Activated CD4-positive, alpha-beta T cell treated with anti-CD3 and anti-CD28 coated beads for 36 hours (primary cell): Measurements from ENCODE around the gene SETD2. TPM values are rescaled to one million over a fixed set of nuclear protein-coding genes. Genes with fewer than 3 reads are reported as not detected.

Experiments
- ATAC-seq: fragments of 200-7000 bp; cut with Tn5 transposase; one replicate; pipeline ENCODE4 v1.10.0; 2021; ENCODE audit warnings: mild to moderate bottlenecking, moderate library complexity
- CTCF ChIA-PET: fragments of 350-600 bp; sonication (Branson Sonifier 250); formaldehyde crosslinking; loops from one replicate; lab custom pipeline; 2021; ENCODE audit warnings: antibody characterized with exemption; lab: Charles Lee
- POLR2A ChIA-PET: fragments of 350-600 bp; sonication (Branson Sonifier 250); formaldehyde crosslinking; loops from one replicate; lab custom pipeline; 2021; ENCODE audit warnings: antibody characterized with exemption, inconsistent platforms; lab: Charles Lee
- DNase-seq: peaks from one replicate; pipeline ENCODE4 v3.0.0-alpha.2; 2020
- H3K27ac Mint-ChIP-seq: one replicate; pipeline ENCODE4 v1.8.0; 2021; ENCODE audit warnings: mixed read lengths
- H3K27me3 Mint-ChIP-seq: one replicate; pipeline ENCODE4 v1.8.0; 2021; ENCODE audit warnings: mixed read lengths
- H3K36me3 Mint-ChIP-seq: one replicate; pipeline ENCODE4 v1.8.0; 2021; ENCODE audit warnings: low read depth, mixed read lengths
- H3K4me1 Mint-ChIP-seq: one replicate; pipeline ENCODE4 v1.8.0; 2021; ENCODE audit warnings: mixed read lengths
- H3K4me3 Mint-ChIP-seq: one replicate; pipeline ENCODE4 v1.8.0; 2021; ENCODE audit warnings: mild to moderate bottlenecking, moderate library complexity, mixed read lengths
- H3K9me3 Mint-ChIP-seq: one replicate; pipeline ENCODE4 v1.8.0; 2021; ENCODE audit warnings: low read depth, mixed read lengths
- intact Hi-C, 2 experiments: fragments of 100-400 bp; cut with DNase I in 1 of 2; cut with micrococcal nuclease in 1 of 2; formaldehyde crosslinking; loops; one replicate each; pipeline versions ENCODE4 v1.14.2 to v1.15.1; 2022 to 2024; cut with DNase I, micrococcal nuclease
- total RNA-seq, 2 experiments: library from RNA; stranded (reverse); gene quantifications; one replicate each; pipeline ENCODE4 v1.2.3, GENCODE V29; 2021

SETD2 gene
- total RNA-seq, 2 experiments from 2014 or later = 31.8 to 35.8 TPM

DNA sequence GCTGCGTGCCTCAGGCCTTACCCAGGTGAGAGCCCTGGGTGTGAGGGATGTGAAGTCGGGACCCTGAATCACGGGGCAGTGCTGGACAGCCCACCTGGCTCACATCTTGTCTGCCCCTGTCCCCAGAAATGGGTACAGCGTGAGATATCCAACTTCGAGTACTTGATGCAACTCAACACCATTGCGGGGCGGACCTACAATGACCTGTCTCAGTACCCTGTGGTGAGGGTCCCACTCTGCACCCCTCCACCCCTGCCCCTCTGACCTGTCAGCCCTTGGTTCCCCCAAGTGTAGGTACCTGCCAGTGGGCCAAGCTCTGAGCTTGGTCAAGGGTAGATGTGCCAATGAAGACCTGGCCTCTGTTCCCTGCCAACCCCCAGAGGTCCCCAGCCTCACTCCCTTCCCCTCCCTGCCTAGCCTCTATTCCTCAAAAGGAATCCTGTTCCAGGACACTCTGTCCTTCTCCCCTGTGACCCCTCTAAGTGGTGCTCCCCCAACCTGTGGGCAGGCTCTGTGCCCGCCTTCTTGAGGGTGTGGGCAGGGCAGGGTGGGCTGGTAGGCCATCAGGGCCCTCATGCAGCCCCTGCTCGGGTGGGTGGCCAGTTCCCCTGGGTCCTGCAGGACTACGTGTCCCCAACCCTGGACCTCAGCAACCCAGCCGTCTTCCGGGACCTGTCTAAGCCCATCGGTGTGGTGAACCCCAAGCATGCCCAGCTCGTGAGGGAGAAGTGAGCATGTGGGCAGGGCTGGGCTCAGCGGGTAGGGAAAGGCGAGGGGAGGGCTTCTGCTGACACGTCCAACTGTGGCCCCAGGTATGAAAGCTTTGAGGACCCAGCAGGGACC, 159.3 kb downstream of the SETD2 start:
- H3K27ac Mint-ChIP-seq = no peak overlapping the region
- H3K36me3 Mint-ChIP-seq = peaks cover 35% of the 10 kb centered on the region
- H3K4me3 Mint-ChIP-seq = no peak overlapping the region
- DNase-seq (no peak), ATAC-seq (no peak)
- H3K27me3 Mint-ChIP-seq = no peaks in the 10 kb centered on the region
- POLR2A ChIA-PET = no interaction called here
- no peaks in the 10 kb centered on the region for H3K9me3 Mint-ChIP-seq
- CTCF ChIA-PET = no interaction called here
- intact Hi-C loops = no loop called here
- peaks cover 4% of the 10 kb centered on the region for H3K4me1 Mint-ChIP-seq

DNA sequence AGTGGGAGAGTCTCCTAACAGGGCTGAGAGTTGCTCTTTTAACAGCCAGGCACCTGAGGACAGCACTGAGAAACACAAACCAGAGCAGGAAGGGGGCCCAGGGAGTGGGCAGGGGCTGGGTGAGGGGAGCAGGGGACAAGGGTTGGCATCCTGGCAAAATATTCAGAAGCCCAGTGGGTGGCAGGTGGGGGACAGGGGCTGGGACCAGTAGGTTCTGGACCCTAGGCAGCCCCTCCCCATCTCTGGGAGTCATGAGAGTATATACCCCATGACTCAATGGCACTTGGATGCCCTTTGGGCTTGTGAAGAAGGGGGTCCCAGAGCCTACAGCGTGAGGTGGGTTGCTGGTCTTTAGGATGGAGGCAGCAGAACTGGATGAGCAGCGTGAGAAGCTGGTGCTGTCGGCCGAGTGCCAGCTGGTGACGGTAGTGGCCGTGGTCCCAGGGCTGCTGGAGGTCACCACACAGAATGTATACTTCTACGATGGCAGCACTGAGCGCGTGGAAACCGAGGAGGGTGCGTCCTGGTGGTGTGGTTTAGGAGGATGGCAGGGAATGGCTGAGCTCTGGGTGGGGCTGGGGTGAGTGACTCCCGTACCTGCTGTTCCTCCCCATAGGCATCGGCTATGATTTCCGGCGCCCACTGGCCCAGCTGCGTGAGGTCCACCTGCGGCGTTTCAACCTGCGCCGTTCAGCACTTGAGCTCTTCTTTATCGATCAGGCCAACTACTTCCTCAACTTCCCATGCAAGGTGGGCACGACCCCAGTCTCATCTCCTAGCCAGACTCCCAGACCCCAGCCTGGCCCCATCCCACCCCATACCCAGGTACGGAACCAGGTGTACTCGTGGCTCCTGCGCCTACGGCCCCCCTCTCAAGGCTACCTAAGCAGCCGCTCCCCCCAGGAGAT, 160.2 kb downstream of the SETD2 start:
- ATAC-seq = no peak
- POLR2A ChIA-PET = no interaction called here

DNA sequence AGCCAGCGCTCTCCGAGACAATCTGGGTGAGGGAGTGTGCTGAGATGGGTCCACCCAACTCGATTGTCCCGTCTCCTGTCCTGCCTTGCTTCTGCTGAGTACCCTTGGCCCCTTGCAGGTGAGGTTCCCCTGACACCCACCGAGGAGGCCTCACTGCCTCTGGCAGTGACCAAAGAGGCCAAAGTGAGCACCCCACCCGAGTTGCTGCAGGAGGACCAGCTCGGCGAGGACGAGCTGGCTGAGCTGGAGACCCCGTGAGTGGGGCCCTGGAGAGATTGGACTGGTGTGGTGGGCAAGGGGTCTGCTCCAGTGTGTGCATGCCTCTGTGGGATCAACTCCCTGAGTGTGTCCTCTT, 160.9 kb downstream of the SETD2 start:
- peaks cover 5% of the 10 kb centered on the region for H3K4me1 Mint-ChIP-seq
- intact Hi-C loops = no loop called here

More for the DNA sequence above, 160.2 kb downstream of the SETD2 start:
- intact Hi-C loops = no loop called here
- Mint-ChIP-seq H3K4me1 (peaks cover 4% of the 10 kb centered on the region), H3K27ac (no peak overlapping the region), H3K9me3 (no peaks in the 10 kb centered on the region), H3K4me3 (no peak overlapping the region), H3K36me3 (peaks cover 35% of the 10 kb centered on the region), H3K27me3 (no peaks in the 10 kb centered on the region)
- no peak for DNase-seq
- CTCF ChIA-PET = no interaction called here

DNA sequence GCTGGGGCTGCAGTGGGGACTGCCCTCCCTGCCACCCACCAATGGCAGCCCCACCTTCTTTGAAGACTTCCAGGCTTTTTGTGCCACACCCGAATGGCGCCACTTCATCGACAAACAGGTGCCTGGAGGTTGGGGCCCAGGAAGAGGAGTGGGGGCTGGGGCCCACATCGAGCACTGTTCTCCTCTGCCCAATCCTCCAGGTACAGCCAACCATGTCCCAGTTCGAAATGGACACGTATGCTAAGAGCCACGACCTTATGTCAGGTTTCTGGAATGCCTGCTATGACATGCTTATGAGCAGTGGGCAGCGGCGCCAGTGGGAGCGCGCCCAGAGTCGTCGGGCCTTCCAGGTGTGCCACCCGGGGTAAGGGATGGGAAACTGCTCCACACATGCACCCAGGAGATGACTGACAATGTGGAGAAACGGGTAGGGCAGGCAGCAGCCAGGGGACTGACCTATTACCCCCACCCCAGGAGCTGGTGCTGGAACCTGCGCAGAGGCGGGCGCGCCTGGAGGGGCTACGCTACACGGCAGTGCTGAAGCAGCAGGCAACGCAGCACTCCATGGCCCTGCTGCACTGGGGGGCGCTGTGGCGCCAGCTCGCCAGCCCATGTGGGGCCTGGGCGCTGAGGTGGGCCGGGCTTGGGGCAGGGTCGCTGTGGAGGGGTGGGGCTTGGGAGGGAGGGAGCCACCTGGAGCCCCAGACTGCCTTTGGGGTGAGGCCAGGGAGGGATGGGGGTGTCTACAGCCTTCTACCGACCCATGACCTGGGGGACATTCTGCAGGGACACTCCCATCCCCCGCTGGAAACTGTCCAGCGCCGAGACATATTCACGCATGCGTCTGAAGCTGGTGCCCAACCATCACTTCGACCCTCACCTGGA, 161.5 kb downstream of the SETD2 start:
- Mint-ChIP-seq H3K4me1 (peaks cover 5% of the 10 kb centered on the region), H3K27me3 (no peaks in the 10 kb centered on the region), H3K9me3 (no peaks in the 10 kb centered on the region), H3K4me3 (no peak overlapping the region), H3K27ac (no peak overlapping the region), H3K36me3 (peaks cover 31% of the 10 kb centered on the region)
- intact Hi-C loops = no loop called here
- POLR2A ChIA-PET = no interaction called here
- DNase-seq = peak; percentile 24
- no peak for ATAC-seq
- CTCF ChIA-PET = no interaction called here

More for the DNA sequence above, 160.9 kb downstream of the SETD2 start:
- ChIA-PET POLR2A (no interaction called here), CTCF (no interaction called here)
- DNase-seq (no peak), ATAC-seq (no peak)
- no peak overlapping the region for H3K4me3 Mint-ChIP-seq
- no peak overlapping the region for H3K27ac Mint-ChIP-seq
- H3K27me3 Mint-ChIP-seq = no peaks in the 10 kb centered on the region
- H3K36me3 Mint-ChIP-seq = peaks cover 31% of the 10 kb centered on the region
- H3K9me3 Mint-ChIP-seq = no peaks in the 10 kb centered on the region

DNA sequence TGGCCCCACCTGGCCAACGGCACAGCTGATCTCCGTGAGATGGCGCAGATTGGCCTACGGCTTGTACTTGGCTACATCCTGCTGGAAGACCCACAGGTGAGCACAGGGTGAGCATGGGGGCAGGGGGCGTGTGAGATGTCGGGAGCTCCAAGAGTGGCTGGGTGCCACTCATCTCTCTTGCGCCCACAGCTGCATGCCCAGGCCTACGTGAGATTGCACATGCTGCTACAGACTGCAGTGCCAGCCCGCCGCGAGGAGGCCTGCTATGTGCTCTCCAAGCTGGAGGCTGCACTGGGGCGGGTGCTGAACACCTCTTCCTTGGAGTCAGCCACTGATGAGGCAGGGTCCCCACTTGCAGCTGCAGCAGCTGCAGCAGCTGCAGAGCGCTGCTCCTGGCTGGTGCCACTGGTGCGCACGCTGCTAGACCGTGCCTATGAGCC, 162.2 kb downstream of the SETD2 start:
- ATAC-seq (no peak), DNase-seq (no peak)
- ChIA-PET CTCF (no interaction called here), POLR2A (no interaction called here)
- no peaks in the 10 kb centered on the region for H3K27me3 Mint-ChIP-seq
- no peak overlapping the region for H3K27ac Mint-ChIP-seq
- H3K9me3 Mint-ChIP-seq = no peaks in the 10 kb centered on the region
- intact Hi-C loops = no loop called here
- H3K4me3 Mint-ChIP-seq = no peak overlapping the region
- H3K36me3 Mint-ChIP-seq = peaks cover 30% of the 10 kb centered on the region
- peaks cover 9% of the 10 kb centered on the region for H3K4me1 Mint-ChIP-seq

DNA sequence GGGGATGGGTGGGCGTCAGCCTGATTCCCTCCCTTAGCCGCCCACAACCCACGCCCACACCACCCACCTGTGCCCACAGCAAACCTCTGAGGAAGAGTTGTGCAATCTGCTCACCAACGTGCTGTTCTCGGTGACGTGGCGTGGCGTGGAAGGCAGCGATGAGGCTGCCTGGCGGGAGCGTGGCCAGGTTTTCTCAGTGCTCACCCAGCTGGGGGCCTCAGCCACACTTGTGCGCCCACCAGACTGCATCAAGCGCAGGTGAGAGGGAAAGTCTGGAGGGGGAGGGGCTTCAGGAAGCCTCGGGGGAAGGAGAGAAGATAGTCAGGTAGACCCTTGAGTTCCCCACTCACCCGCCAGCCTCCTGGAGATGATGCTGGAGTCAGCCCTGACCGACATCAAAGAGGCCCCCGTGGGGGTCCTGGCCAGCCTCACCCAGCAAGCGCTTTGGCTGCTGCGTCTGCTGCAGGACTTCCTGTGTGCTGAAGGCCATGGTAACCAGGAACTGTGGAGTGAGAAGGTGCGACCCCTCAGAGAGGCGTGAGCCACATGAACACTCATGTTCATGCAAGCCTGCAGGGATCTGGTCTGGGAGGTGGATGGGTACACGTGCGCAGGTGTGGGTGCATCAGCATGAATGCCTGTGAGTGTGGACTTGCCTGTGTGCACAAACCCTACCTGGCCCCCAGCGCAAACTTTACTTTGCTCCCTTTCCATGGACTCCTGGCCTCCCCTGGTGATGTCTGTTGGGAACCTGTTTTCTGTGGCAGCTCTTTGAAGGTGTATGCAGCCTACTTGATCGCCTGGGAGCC, 162.8 kb downstream of the SETD2 start:
- Mint-ChIP-seq H3K4me3 (no peak overlapping the region), H3K9me3 (no peaks in the 10 kb centered on the region), H3K27ac (no peak overlapping the region), H3K36me3 (peaks cover 27% of the 10 kb centered on the region), H3K27me3 (no peaks in the 10 kb centered on the region), H3K4me1 (peaks cover 9% of the 10 kb centered on the region)
- ATAC-seq (no peak), DNase-seq (no peak)
- CTCF ChIA-PET = no interaction called here
- intact Hi-C loops = no loop called here
- POLR2A ChIA-PET = no interaction called here

DNA sequence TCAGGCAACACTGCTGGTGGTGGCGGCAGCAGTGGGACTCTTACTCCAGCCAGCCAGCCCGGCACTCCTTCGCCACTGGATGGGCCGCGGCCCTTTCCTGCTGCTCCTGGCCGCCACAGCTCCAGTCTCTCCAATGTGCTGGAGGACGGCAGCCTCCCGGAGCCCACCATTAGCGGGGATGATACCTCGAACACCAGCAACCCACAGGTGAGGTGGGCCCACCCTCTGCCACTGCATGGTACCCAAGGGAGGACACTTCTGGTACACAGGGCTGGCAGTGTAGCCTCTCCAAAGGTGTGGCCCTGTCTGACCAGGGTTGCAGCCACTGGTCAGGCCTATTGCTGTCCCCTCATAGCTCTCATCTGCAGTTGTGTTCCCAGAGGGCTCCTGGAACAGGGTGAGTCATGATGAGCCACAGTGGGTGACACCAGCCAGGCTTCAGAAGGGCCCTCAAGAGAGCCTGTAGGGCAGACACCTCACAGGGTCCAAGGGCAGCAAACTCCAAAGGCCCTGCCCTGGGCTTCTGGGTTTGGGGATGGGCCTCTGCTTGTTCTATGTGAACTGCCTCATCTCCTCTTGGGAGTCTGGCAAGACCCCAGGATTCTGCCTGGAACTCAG, 163.6 kb downstream of the SETD2 start:
- ATAC-seq = peak; percentile 58
- peaks cover 9% of the 10 kb centered on the region for H3K4me1 Mint-ChIP-seq
- ChIA-PET POLR2A (no interaction called here), CTCF (no interaction called here)
- H3K27me3 Mint-ChIP-seq = no peaks in the 10 kb centered on the region
- H3K27ac Mint-ChIP-seq = no peak overlapping the region
- H3K36me3 Mint-ChIP-seq = peaks cover 21% of the 10 kb centered on the region
- H3K9me3 Mint-ChIP-seq = no peaks in the 10 kb centered on the region
- DNase-seq = no peak
- intact Hi-C loops = no loop called here
- H3K4me3 Mint-ChIP-seq = no peak overlapping the region

DNA sequence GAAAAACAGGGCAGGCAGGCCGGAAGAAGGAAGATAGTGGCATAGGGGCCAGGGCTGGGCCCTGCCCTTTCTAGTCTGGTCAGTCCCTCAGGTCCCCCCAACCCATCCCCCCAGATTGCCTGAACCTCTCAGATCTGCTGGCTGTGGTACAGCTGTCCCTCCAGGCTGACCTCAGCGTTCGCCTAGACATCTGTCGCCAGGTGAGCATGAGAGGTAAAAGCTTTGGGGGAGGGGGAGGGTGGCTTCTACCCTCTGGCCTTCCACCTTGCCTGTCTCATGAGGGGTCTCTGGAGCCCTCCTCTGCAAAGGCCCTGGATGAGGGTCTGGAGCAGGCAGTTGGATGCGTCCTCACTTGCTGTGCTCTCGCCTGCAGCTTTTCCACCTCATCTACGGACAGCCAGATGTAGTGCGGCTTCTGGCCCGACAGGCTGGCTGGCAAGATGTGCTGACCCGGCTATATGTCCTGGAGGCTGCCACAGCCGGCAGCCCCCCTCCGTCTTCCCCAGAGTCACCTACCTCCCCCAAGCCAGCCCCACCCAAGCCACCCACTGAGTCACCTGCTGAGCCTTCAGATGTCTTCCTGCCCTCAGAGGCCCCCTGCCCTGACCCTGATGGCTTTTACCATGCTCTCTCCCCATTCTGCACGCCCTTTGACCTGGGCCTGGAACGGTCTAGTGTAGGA, 164.3 kb downstream of the SETD2 start:
- CTCF ChIA-PET = interaction anchor here (1.1 kb wide), 1 partner anchor 32 kb away, joined by 3 read pairs; no protein-coding TSS in a partner anchor
- ATAC-seq (no peak), DNase-seq (no peak)
- intact Hi-C loops = loop anchor here in 1 of 2 experiments (2.0 kb wide), 1 partner anchor 75 kb away; no protein-coding TSS in a partner anchor
- no peaks in the 10 kb centered on the region for H3K9me3 Mint-ChIP-seq
- H3K27ac Mint-ChIP-seq = no peak overlapping the region
- H3K4me3 Mint-ChIP-seq = no peak overlapping the region
- POLR2A ChIA-PET = no interaction called here
- peaks cover 22% of the 10 kb centered on the region for H3K36me3 Mint-ChIP-seq
- peaks cover 9% of the 10 kb centered on the region for H3K4me1 Mint-ChIP-seq
- H3K27me3 Mint-ChIP-seq = no peaks in the 10 kb centered on the region

DNA sequence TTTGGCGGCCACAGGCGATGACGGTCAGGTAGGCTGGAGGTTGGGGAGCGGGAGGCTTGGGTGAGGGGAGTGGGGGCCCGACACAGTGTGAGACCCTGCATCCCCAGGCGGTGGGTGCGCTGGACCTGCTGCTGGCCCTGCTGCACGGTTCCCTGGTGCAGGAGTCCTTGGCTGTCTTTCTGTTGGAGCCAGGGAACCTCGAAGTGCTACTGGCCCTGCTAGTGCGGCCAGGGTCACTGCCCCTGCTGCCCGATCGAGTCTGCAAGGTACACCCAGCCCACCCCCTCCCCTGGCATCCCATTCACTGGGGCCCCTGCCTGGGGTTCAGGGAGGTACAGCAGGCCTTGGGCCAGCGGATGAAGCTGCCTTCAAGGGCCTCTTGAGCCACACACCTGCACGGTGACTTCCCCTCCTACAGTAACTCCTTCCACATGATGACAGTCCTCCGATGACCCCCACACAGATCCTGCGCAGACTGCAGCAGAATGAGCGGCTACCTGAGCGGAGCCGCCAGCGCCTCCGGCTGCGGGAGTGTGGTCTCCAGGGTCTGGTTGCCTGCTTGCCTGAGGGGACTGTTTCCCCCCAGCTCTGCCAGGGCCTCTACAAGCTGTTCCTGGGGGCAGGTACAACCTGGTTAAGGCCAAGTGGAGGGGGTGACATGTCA, 164.9 kb downstream of the SETD2 start:
- intact Hi-C loops = loop anchor here (1.0 to 2.0 kb wide), 3 partner anchors 74 to 133 kb away; no protein-coding TSS in a partner anchor
- H3K9me3 Mint-ChIP-seq = no peaks in the 10 kb centered on the region
- peaks cover 23% of the 10 kb centered on the region for H3K36me3 Mint-ChIP-seq
- peaks cover 9% of the 10 kb centered on the region for H3K4me1 Mint-ChIP-seq
- DNase-seq (no peak), ATAC-seq (no peak)
- no peaks in the 10 kb centered on the region for H3K27me3 Mint-ChIP-seq
- H3K4me3 Mint-ChIP-seq = no peak overlapping the region
- H3K27ac Mint-ChIP-seq = no peak overlapping the region
- ChIA-PET CTCF (interaction anchor here (0.5 to 1.7 kb wide), 7 partner anchors 14 to 459 kb away, joined by 3 to 7 read pairs (median 3); no protein-coding TSS in a partner anchor), POLR2A (no interaction called here)
